HG03520 (cell line): ENCODE data around the gene PPP4R4.

Source experiments
- ATAC-seq: cut with Tn5 transposase; IDR thresholded peaks from one replicate; pipeline ENCODE4 v1.9.1; 2021; ENCODE audit warnings: mild to moderate bottlenecking, moderate library complexity; ENCODE audit not compliant: unreplicated experiment

The PPP4R4 gene

DNA sequence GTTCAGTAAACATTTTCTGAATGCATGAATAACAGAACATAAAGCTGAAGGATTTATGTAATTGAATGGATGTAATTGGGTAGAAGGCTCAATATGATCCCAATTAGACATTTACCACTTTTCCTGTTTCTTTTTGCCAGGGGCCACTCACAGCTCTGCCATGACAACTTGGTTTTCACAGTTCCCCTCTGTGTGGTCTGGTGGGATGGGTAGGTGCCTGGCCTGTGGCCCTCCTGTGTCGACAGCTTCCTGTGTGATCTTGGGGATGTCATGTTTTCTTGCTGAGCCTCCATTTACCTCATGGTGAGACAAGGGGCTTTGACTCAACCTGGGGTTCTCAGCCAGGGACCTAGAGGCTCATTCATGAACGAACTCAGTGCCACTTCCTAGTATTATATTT lies 131.5 kb downstream of the PPP4R4 start:
- no peak for ATAC-seq

GRCh38 chr14:94306047-94306978 lies 132.2 kb downstream of the PPP4R4 start:
- no peak for ATAC-seq

- ATAC-seq: no peak
These were observed 133.4 kb downstream of the PPP4R4 start for GRCh38 chr14:94307410-94307992.

GRCh38 chr14:94309721-94310120 lies 135.6 kb downstream of the PPP4R4 start:
- no peak for ATAC-seq

DNA sequence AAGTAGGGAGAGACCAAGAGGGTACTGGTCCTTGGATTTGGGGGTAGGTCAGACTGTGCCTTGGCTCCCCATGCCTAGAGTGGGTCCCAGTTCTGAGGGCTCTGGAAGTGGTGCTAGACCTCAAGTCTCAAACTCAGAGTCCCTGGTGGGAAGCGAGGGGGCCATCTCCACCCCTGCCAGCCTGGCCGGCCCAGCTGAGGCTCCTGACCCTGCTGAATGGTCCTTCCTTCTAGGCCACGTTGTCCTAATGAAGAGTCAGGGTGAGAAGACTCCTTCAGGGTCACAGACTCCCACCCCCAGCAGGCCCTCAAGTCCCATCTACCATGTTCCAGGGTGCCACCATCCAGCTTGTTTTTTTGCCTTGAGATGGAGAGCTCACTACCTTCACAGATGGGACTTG lies 136.1 kb downstream of the PPP4R4 start:
- ATAC-seq: no peak

- no peak for ATAC-seq
These were observed 138.5 kb downstream of the PPP4R4 start for GRCh38 chr14:94312481-94313246.

- ATAC-seq: no peak
These were observed 140.0 kb downstream of the PPP4R4 start for GRCh38 chr14:94313991-94314655.

GRCh38 chr14:94314890-94315289 lies 140.8 kb downstream of the PPP4R4 start:
- ATAC-seq: no peak

- no peak for ATAC-seq
These were observed 142.6 kb downstream of the PPP4R4 start for GRCh38 chr14:94316692-94317091.

DNA sequence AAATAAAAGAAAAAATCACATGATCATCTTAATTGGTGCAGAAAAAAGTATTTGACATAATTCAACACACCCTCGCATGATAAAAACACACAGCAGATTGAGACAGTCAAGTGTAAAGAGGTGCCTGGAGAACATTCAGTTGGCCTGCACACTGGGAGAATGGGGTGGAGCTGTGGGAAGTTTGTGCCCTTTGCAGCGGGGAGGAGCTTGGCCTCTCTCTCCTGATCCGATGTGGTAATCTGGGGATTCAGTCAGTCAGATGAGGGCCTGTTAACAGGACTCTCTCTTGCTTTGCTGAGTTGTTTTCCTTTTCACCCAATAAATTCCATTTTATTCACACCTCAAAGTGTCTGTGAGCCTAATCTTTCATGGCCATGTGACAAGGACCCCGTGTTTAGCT lies 143.1 kb downstream of the PPP4R4 start:
- no peak for ATAC-seq

DNA sequence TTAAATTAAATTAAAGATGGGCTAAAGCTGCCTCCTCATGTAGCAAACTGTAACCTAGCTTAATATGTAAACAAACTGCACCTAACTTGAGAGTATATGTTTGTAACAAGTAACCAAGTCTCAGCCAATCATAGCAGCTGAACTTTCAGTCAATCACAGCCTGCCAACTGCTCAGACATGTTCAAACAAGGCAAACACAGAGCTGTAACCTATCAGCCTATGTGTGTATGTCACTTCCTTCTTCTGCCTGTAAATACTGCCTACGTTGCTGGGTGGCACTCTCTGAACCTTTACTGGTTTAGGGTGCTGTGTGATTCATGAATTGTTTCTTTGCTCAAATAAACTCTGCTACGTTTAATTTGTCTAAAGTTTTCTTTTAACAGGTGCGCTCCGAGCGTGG lies 146.1 kb downstream of the PPP4R4 start:
- ATAC-seq: no peak

GRCh38 chr14:94321421-94322271 lies 147.5 kb downstream of the PPP4R4 start:
- ATAC-seq: no peak

DNA sequence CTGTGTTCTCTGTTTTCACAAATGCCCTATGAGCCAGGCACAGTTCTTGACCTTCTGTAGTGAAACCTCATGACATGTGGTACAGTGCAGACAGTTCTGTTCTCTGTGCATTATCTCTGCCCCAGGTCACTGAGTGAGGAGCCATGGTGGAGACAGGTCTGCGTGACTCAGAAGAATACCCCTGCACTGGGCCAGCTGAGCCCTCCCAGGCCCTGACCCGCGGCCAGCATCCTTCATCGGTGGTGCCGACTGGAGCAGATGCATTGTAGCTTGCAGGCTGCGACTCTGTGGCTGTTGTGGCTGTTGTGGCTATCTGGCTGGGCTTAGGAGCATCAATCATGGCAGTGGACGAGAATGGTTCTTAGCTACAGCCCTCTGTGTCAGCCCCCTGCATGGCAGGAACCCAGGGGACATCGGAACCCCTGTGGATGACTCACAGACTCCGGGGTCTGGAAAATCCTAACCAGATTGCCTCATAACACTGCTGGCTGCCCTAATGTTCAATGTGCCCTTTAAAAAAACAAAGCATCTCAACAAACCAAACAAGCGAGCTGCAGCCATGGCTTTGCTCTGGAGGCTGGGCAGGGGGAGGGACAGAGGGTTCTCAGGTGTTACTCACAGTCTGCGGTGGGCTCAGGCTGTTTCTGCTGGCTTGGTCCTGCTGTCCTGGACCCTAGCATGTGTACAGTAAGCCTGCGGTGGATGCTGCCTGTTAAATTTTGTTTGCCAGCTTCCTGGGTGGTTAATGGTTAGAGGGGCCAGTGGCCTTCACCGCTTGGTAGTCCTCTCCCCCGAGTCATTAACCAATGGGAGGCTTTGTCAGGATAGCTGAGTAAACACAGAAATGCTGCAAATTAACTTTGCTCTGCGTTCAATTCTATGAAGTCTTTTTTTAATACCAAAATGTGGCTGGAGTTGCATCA lies 148.8 kb downstream of the PPP4R4 start, which contains the start of gene SERPINA6:
Gene SERPINA6 (minus strand): TSS at position 689 of the 923 bp plus-strand sequence. CDS start 8,688 bp downstream, outside the sequence.
- ATAC-seq: no peak

GRCh38 chr14:94328196-94328595 lies 154.1 kb downstream of the PPP4R4 start:
- ATAC-seq: no peak
